ENCODE measurements around the gene CMTM3. TPM values are rescaled to one million over a fixed set of nuclear protein-coding genes. Genes with fewer than 3 reads are reported as not detected.

CMTM3 gene
- total and polyA plus RNA-seq, 8 donors, result 0.87 to 12.2 (median 8.5) TPM; not detected in 2

DNA sequence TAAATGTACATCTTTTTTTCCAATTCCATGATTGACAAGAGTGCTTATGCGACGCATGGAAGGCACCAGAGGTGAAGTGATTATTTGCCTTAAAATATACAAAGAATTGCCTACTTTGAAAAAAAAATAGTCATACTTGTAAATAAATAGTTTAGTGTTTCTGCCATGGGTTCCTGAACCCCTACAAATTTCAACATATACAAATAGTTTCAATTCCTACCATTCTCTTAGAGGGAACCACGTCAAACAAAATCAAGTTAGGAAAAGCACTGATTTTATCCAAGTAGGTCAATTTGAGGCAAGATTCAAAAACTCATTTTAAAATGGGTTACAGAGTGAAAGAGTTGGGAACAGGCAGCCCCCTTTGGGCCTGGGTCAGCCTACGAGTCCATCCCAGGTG is 11.7 kb downstream of the CMTM3 start:
- Histone ChIP-seq H3K27me3 (no peaks in the 10 kb centered on the region), H3K9me3 (no peaks in the 10 kb centered on the region), H3K36me3 (peaks cover 30 to 68% (median 56%) of the 10 kb centered on the region in 4 donors), H3K4me3 (no peak overlapping the region), H3K4me1 (peaks cover 15 to 32% (median 21%) of the 10 kb centered on the region in 4 donors), H3K27ac (no peak overlapping the region)
- intact Hi-C loops (cut with DNase I; ENCODE audit: low total_unique reads), result no loop called here
- TF ChIP-seq EP300 (IDR thresholded peaks at IDR 0.05) (no peak), POLR2A (IDR thresholded peaks at IDR 0.05) (no peak), POLR2AphosphoS5 (IDR thresholded peaks at IDR 0.05) (no peak)
- TF ChIP-seq, protein P1, sequence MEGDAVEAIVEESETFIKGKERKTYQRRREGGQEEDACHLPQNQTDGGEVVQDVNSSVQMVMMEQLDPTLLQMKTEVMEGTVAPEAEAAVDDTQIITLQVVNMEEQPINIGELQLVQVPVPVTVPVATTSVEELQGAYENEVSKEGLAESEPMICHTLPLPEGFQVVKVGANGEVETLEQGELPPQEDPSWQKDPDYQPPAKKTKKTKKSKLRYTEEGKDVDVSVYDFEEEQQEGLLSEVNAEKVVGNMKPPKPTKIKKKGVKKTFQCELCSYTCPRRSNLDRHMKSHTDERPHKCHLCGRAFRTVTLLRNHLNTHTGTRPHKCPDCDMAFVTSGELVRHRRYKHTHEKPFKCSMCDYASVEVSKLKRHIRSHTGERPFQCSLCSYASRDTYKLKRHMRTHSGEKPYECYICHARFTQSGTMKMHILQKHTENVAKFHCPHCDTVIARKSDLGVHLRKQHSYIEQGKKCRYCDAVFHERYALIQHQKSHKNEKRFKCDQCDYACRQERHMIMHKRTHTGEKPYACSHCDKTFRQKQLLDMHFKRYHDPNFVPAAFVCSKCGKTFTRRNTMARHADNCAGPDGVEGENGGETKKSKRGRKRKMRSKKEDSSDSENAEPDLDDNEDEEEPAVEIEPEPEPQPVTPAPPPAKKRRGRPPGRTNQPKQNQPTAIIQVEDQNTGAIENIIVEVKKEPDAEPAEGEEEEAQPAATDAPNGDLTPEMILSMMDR (IDR thresholded peaks at IDR 0.05), result no peak
- WGBS, 5 donors, result 89 to 94% (median 93%) methylated on average over 4 of the region's 4 CpGs
- DNase-seq, result no peak

DNA sequence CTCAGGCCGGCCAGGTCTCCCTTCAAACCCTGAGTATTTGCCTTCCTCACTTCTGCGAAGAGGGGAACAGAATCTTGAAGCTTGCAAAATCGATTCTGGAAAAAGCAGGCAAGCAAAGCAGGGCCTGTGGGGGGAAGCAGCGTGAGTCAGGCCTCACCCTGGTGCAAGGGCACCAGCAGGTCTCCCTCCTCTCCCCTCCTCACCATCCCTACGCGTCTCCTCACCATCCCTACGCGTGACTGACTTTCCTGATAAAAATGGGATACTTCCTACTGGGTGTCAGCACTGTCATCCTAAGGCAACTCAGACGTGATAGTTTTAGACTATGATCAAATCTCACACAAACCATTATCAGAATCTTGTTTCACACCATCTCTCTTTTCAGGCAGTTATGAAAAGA is 12.1 kb downstream of the CMTM3 start:
- peaks cover 15 to 32% (median 21%) of the 10 kb centered on the region in 4 donors for H3K4me1 ChIP-seq
- H3K27me3 ChIP-seq, result no peaks in the 10 kb centered on the region
- TF ChIP-seq, protein P1 (IDR thresholded peaks at IDR 0.05), result no peak
- TF ChIP-seq EP300 (IDR thresholded peaks at IDR 0.05) (no peak), POLR2A (IDR thresholded peaks at IDR 0.05) (no peak), POLR2AphosphoS5 (IDR thresholded peaks at IDR 0.05) (no peak)
- no peak overlapping the region for H3K27ac ChIP-seq
- DNase-seq, result no peak
- intact Hi-C loops (cut with DNase I; ENCODE audit: low total_unique reads), result no loop called here
- WGBS, 5 donors, result 76 to 81% (median 78%) methylated on average over 9 of the region's 9 CpGs
- H3K9me3 ChIP-seq, result no peaks in the 10 kb centered on the region
- H3K4me3 ChIP-seq, result no peak overlapping the region
- peaks cover 33 to 68% (median 56%) of the 10 kb centered on the region in 4 donors for H3K36me3 ChIP-seq

DNA sequence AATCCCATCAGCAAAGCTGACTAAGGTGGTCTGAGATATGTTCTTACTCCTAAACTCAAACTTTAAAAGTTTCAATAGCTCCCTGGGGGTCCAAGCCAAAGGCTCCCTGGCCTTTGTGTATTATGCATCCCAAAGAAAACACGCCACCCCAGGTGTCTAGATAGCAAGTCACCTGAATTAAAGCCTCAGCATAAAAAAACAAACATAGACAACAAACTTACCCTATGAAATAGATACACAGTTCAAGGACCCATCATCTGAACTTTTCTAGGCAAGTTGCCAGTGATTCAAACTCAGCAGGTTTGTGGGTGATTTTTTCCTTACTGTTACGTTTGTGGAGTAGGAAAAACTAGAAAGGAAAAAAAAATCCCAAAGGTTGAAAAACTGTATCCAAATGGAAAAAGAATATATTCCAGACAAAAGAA is 12.5 kb downstream of the CMTM3 start:
- Histone ChIP-seq H3K36me3 (peaks cover 33 to 68% (median 56%) of the 10 kb centered on the region in 4 donors), H3K27me3 (no peaks in the 10 kb centered on the region), H3K9me3 (no peaks in the 10 kb centered on the region), H3K4me1 (peaks cover 15 to 32% (median 21%) of the 10 kb centered on the region in 4 donors), H3K4me3 (no peak overlapping the region), H3K27ac (no peak overlapping the region)
- TF ChIP-seq EP300 (IDR thresholded peaks at IDR 0.05) (no peak), POLR2AphosphoS5 (IDR thresholded peaks at IDR 0.05) (no peak), POLR2A (IDR thresholded peaks at IDR 0.05) (no peak)
- TF ChIP-seq, protein P1 (IDR thresholded peaks at IDR 0.05), result no peak
- intact Hi-C loops (cut with DNase I; ENCODE audit: low total_unique reads), result no loop called here
- DNase-seq, result no peak
- 70 to 84% (median 77%) methylated on average over 2 of the region's 2 CpGs for WGBS, 5 donors

DNA sequence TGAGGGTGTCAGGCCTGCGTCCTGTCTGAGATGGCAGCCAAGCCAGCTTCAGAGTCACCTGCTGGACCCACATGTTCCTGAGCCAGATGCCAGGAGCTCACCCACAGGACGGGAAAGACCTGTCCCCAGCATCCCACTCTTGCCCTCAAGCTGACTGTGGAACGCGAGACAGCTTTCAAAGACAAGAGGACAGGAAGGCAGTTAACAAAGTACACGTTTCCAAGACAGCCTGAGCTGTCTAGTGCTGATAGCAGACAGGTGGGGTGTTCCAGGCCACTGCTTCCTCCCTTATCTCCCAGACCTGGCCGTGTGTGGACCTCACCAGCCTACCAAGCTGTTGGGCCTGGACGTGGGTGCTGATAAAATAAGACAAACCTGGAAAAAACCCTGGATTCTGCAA is 13.2 kb downstream of the CMTM3 start:
- DNase-seq, result no peak
- peaks cover 29 to 68% (median 56%) of the 10 kb centered on the region in 4 donors for H3K36me3 ChIP-seq
- H3K4me3 ChIP-seq, result no peak overlapping the region

More for the DNA sequence above, 13.2 kb downstream of the CMTM3 start:
- WGBS, 5 donors, result 32 to 55% (median 41%) methylated on average over 7 of the region's 7 CpGs
- TF ChIP-seq POLR2AphosphoS5 (IDR thresholded peaks at IDR 0.05), result no peak
- TF ChIP-seq POLR2A (IDR thresholded peaks at IDR 0.05), result no peak
- no peak for TF ChIP-seq EP300 (IDR thresholded peaks at IDR 0.05)
- TF ChIP-seq, protein P1 (IDR thresholded peaks at IDR 0.05), result no peak
- no peaks in the 10 kb centered on the region for H3K27me3 ChIP-seq
- no peaks in the 10 kb centered on the region for H3K9me3 ChIP-seq
- intact Hi-C loops (cut with DNase I; ENCODE audit: low total_unique reads), result no loop called here
- peak overlapping the region in 3 of 5 donors; percentile 23 to 62 (median 48) for H3K27ac ChIP-seq
- H3K4me1 ChIP-seq, result peaks cover 15 to 32% (median 21%) of the 10 kb centered on the region in 4 donors
